SU-DHL-6 (cell line): Measurements from ENCODE around the gene OTUB2.

Source experiments
- H2AFZ ChIP-seq: fragments of 200-600 bp; sonication (generic); 2 replicates; pipeline ENCODE4 v1.6.1; 2014; ENCODE audit warnings: low read depth, mild to moderate bottlenecking, moderate library complexity, mixed read lengths, antibody characterized with exemption, low read length; ENCODE audit not compliant: severe bottlenecking
- H3F3A ChIP-seq: fragments of 200-600 bp; shearing (Covaris generic); 2 replicates; pipeline ENCODE4 v1.6.0; 2016; ENCODE audit warnings: antibody characterized with exemption, mild to moderate bottlenecking; ENCODE audit not compliant: insufficient read depth
- H3K27ac ChIP-seq: fragments of 200-600 bp; sonication (generic); 2 replicates; pipeline ENCODE4 v1.5.1; 2016; ENCODE audit warnings: low read depth, mild to moderate bottlenecking, low read length, moderate library complexity, mixed read lengths
- H3K27me3 ChIP-seq: fragments of 200-600 bp; sonication (generic), shearing (Covaris generic); 2 replicates; pipeline ENCODE4 v1.6.0; 2014; ENCODE audit warnings: mild to moderate bottlenecking, low read length
- H3K36me3 ChIP-seq: fragments of 200-600 bp; sonication (generic); 2 replicates; pipeline ENCODE4 v1.6.1; 2014; ENCODE audit warnings: mild to moderate bottlenecking, low read length, mixed read lengths
- H3K4me2 ChIP-seq: fragments of 300-600, 200-600 bp; shearing (Covaris generic), sonication (generic); 2 replicates; pipeline ENCODE4 v1.6.0; 2014; ENCODE audit warnings: low read length, low read depth, mild to moderate bottlenecking; ENCODE audit not compliant: poor library complexity, severe bottlenecking
- H3K4me3 ChIP-seq: fragments of 200-600 bp; sonication (generic); 2 replicates; pipeline ENCODE4 v1.5.1; 2014; ENCODE audit warnings: antibody characterized with exemption, low read length, mild to moderate bottlenecking, mixed read lengths; ENCODE audit not compliant: insufficient read depth, poor library complexity, severe bottlenecking
- H3K79me2 ChIP-seq: fragments of 200-600 bp; sonication (generic); 2 replicates; pipeline ENCODE4 v1.6.1; 2014; ENCODE audit warnings: mild to moderate bottlenecking, low read length, moderate library complexity; ENCODE audit not compliant: insufficient read depth
- H3K9ac ChIP-seq: fragments of 200-600 bp; sonication (generic); 2 replicates; pipeline ENCODE4 v1.7.0; 2014; ENCODE audit warnings: mild to moderate bottlenecking, low read length
- H3K9me2 ChIP-seq: fragments of 200-600 bp; sonication (generic); replicated peaks from 2 replicates; pipeline ENCODE4 v1.6.1; 2014; ENCODE audit warnings: low read length; ENCODE audit not compliant: insufficient read depth
- H3K9me3 ChIP-seq: fragments of 200-600 bp; sonication (generic); 2 replicates; pipeline ENCODE4 v1.6.1; 2014; ENCODE audit warnings: low read length, mixed read lengths; ENCODE audit not compliant: insufficient read depth
- H4K20me1 ChIP-seq: fragments of 200-600 bp; sonication (generic); 2 replicates; pipeline ENCODE4 v1.6.1; 2014; ENCODE audit warnings: low read depth, mild to moderate bottlenecking, antibody characterized with exemption, low read length, moderate library complexity, mixed read lengths
- EZH2phosphoT487 ChIP-seq: fragments of 200-600 bp; sonication (generic), shearing (Covaris generic); conservative IDR thresholded peaks from 2 replicates; pipeline ENCODE4 v1.6.1; 2018; ENCODE audit warnings: mild to moderate bottlenecking, antibody characterized with exemption, low read length, moderate library complexity, mixed read lengths
- TF ChIP-seq, protein P1 (sequence below): fragments of 200-600 bp; sonication (generic); IDR thresholded peaks from one replicate; pipeline ENCODE4 v1.5.1; 2017; ENCODE audit warnings: antibody characterized with exemption, mild to moderate bottlenecking, low read length, moderate library complexity; ENCODE audit not compliant: insufficient read depth, poor library complexity, severe bottlenecking

The OTUB2 gene

DNA sequence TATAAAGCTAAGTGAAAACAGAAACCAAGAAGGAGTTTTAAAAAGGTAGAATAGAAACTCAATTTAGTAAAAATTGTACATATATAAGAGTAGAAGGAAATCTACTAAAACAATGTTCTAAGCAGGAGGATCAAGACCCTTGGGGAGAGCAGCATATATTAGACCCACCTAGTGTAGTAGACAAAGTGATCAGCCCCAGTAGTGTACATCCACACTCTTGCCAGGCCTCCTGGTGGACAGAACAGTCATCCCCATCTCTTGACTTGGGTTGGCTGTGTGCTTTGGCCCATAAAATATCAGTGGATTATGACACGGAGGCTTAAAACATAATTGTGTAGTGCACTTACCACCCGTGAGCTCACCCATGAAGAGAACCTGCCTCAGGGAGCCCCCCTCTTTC lies 10.9 kb upstream of the OTUB2 start:
- H3K36me3 ChIP-seq: no peaks in the 10 kb centered on the region
- TF ChIP-seq, protein P1, sequence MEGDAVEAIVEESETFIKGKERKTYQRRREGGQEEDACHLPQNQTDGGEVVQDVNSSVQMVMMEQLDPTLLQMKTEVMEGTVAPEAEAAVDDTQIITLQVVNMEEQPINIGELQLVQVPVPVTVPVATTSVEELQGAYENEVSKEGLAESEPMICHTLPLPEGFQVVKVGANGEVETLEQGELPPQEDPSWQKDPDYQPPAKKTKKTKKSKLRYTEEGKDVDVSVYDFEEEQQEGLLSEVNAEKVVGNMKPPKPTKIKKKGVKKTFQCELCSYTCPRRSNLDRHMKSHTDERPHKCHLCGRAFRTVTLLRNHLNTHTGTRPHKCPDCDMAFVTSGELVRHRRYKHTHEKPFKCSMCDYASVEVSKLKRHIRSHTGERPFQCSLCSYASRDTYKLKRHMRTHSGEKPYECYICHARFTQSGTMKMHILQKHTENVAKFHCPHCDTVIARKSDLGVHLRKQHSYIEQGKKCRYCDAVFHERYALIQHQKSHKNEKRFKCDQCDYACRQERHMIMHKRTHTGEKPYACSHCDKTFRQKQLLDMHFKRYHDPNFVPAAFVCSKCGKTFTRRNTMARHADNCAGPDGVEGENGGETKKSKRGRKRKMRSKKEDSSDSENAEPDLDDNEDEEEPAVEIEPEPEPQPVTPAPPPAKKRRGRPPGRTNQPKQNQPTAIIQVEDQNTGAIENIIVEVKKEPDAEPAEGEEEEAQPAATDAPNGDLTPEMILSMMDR: no peak
- no peak for TF ChIP-seq EZH2phosphoT487
- H3K4me3 ChIP-seq: no peak overlapping the region
- H3K79me2 ChIP-seq: no peaks in the 10 kb centered on the region
- H3K9me3 ChIP-seq: no peaks in the 10 kb centered on the region
- no peak overlapping the region for H2AFZ ChIP-seq
- no peaks in the 10 kb centered on the region for H4K20me1 ChIP-seq
- H3K27me3 ChIP-seq: no peaks in the 10 kb centered on the region
- no peaks in the 10 kb centered on the region for H3K9me2 ChIP-seq
- H3K27ac ChIP-seq: no peak overlapping the region
- H3F3A ChIP-seq: no peaks in the 10 kb centered on the region
- no peak overlapping the region for H3K9ac ChIP-seq
- H3K4me2 ChIP-seq: no peak overlapping the region

DNA sequence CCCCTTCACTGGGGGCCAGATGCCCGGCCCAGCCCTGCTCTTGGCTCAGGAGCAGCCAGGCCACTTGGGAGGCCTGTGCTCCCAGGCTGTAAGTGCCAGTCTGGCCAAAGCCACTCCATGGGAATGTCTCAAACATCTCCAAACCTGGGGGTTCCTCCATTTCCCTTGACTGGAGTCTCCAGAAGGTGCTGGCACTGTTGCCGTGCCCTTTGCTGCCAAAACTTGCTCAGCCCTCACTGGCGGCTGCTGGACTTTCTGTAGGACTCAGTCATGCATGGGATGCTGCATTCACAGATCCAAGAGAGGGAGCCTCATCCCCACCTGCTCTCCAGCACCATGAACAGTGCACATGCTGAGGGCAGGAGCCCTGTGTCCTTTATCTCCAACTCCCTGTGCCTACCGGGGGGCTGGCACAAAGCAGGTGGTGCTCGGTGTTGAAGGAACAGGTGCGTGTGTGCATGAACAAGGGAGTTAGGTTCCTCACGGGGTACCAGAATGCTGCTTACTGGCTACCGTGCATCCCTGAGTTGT lies 9.6 kb upstream of the OTUB2 start:
- Histone ChIP-seq H4K20me1 (no peaks in the 10 kb centered on the region), H3K9me3 (no peaks in the 10 kb centered on the region), H3K4me2 (no peak overlapping the region), H3K9ac (no peak overlapping the region), H3K79me2 (no peaks in the 10 kb centered on the region), H2AFZ (no peak overlapping the region), H3K4me3 (no peak overlapping the region), H3F3A (no peaks in the 10 kb centered on the region), H3K27ac (no peak overlapping the region), H3K9me2 (no peaks in the 10 kb centered on the region), H3K27me3 (no peaks in the 10 kb centered on the region), H3K36me3 (no peaks in the 10 kb centered on the region)
- TF ChIP-seq EZH2phosphoT487: no peak
- TF ChIP-seq, protein P1: no peak

DNA sequence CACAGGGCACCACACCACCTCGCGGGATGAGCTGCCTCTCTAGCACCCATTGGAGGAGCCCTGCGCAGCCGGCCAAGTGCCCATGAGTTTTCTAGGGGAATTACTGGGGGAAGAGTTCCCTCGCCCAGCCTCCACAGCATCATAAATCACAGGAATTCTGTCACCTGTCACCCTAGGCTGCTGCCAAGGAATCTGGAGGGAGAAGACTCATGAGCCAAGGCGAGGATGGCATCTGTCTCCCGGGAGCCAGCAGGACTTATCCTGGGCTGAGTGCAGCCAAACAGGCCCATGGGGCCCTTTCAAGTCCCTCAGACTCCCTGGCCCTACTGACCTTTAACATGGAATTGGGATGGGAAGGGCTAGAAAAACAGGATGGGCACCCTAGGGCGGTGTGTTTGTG lies 7.8 kb upstream of the OTUB2 start:
- H3K4me3 ChIP-seq: no peak overlapping the region
- no peak overlapping the region for H3K4me2 ChIP-seq
- no peak overlapping the region for H2AFZ ChIP-seq
- H3K79me2 ChIP-seq: no peaks in the 10 kb centered on the region
- no peaks in the 10 kb centered on the region for H3K9me2 ChIP-seq
- no peaks in the 10 kb centered on the region for H3K9me3 ChIP-seq
- no peaks in the 10 kb centered on the region for H3K36me3 ChIP-seq
- H4K20me1 ChIP-seq: no peaks in the 10 kb centered on the region
- no peak overlapping the region for H3K27ac ChIP-seq
- no peak overlapping the region for H3K9ac ChIP-seq
- TF ChIP-seq EZH2phosphoT487: no peak
- TF ChIP-seq, protein P1: no peak
- H3F3A ChIP-seq: no peaks in the 10 kb centered on the region
- H3K27me3 ChIP-seq: no peaks in the 10 kb centered on the region
